SK-N-SH treated with all-trans-retinoic acid at 6 μM for 48 hours (cell line): ENCODE results near the gene GBP1.

Source experiments
- ATAC-seq: fragments of 200-7000 bp; cut with Tn5 transposase; 3 replicates; pipeline ENCODE4 v1.9.1; 2020; ENCODE audit warnings: mild to moderate bottlenecking, moderate library complexity
- ARNTL ChIP-seq: fragments of 450-650 bp; formaldehyde crosslinking; IDR thresholded peaks from 2 replicates; pipeline ENCODE4 v1.5.0; 2020; ENCODE audit warnings: low read depth, mild to moderate bottlenecking, moderate library complexity, borderline replicate concordance
- BACH2 ChIP-seq: fragments of 250-450 bp; sonication (Bioruptor Pico); IDR thresholded peaks from 2 replicates; pipeline ENCODE4 v1.9.0; 2021; ENCODE audit warnings: mild to moderate bottlenecking, borderline replicate concordance
- CSDC2 ChIP-seq: fragments of 250-450 bp; sonication (Bioruptor Pico); IDR thresholded peaks from 2 replicates; pipeline ENCODE4 v1.5.0; 2020; ENCODE audit warnings: mild to moderate bottlenecking, moderate library complexity
- ESRRG ChIP-seq: fragments of 250-450 bp; sonication (Bioruptor Pico); IDR thresholded peaks from 2 replicates; pipeline ENCODE4 v1.6.1; 2021; ENCODE audit warnings: mild to moderate bottlenecking
- GLIS3 ChIP-seq: fragments of 250-450 bp; sonication (Bioruptor Pico); IDR thresholded peaks from 2 replicates; pipeline ENCODE4 v1.5.0; 2020; ENCODE audit warnings: mild to moderate bottlenecking, moderate library complexity
- ISL1 ChIP-seq: fragments of 250-450 bp; sonication (Bioruptor Pico); IDR thresholded peaks from 2 replicates; pipeline ENCODE4 v2.1.2; 2022; ENCODE audit warnings: mild to moderate bottlenecking, moderate library complexity
- OSR1 ChIP-seq: fragments of 250-450 bp; sonication (Bioruptor Pico); IDR thresholded peaks from 2 replicates; pipeline ENCODE4 v1.8.0; 2022; ENCODE audit warnings: moderate library complexity, mild to moderate bottlenecking, inconsistent platforms
- PPARA ChIP-seq: fragments of 250-450 bp; sonication (Bioruptor Pico); IDR thresholded peaks from 2 replicates; pipeline ENCODE4 v1.5.0; 2020; ENCODE audit warnings: mild to moderate bottlenecking, borderline replicate concordance
- RARB ChIP-seq: fragments of 250-450 bp; sonication (Bioruptor Pico); IDR thresholded peaks from 2 replicates; pipeline ENCODE4 v1.8.0; 2021; ENCODE audit warnings: mild to moderate bottlenecking, moderate library complexity
- SNAI2 ChIP-seq: fragments of 250-450 bp; sonication (Bioruptor Pico); IDR thresholded peaks from 2 replicates; pipeline ENCODE4 v1.5.0; 2020; ENCODE audit warnings: mild to moderate bottlenecking, moderate library complexity
- TCF4 ChIP-seq: fragments of 250-450 bp; sonication (Bioruptor Pico); IDR thresholded peaks from 2 replicates; pipeline ENCODE4 v1.8.0; 2021; ENCODE audit warnings: mild to moderate bottlenecking, moderate library complexity, borderline replicate concordance
- TOX ChIP-seq: fragments of 250-450 bp; sonication (Bioruptor Pico); IDR thresholded peaks from 2 replicates; pipeline ENCODE4 v1.8.0; 2021; ENCODE audit warnings: mild to moderate bottlenecking, moderate library complexity, borderline replicate concordance
- ZC3H10 ChIP-seq: fragments of 250-450 bp; sonication (Bioruptor Pico); IDR thresholded peaks from 2 replicates; pipeline ENCODE4 v1.5.1; 2021; ENCODE audit warnings: mild to moderate bottlenecking, moderate library complexity
- ZFP3 ChIP-seq: fragments of 250-450 bp; sonication (Bioruptor Pico); IDR thresholded peaks from 2 replicates; pipeline ENCODE4 v1.5.0; 2020; ENCODE audit warnings: mild to moderate bottlenecking, moderate library complexity
- ZFP30 ChIP-seq: fragments of 450-650 bp; formaldehyde crosslinking; IDR thresholded peaks from 2 replicates; pipeline ENCODE4 v1.5.0; 2022; ENCODE audit warnings: mild to moderate bottlenecking, moderate library complexity
- ZNF565 ChIP-seq: fragments of 450-650 bp; formaldehyde crosslinking; conservative IDR thresholded peaks from 2 replicates; pipeline ENCODE4 v1.5.0; 2020; ENCODE audit warnings: low read depth, mild to moderate bottlenecking, moderate library complexity
- ZNF70 ChIP-seq: fragments of 450-650 bp; formaldehyde crosslinking; IDR thresholded peaks from 2 replicates; pipeline ENCODE4 v1.5.0; 2020; ENCODE audit warnings: mild to moderate bottlenecking, moderate library complexity
- ZNF8 ChIP-seq: fragments of 450-650 bp; formaldehyde crosslinking; IDR thresholded peaks from 2 replicates; pipeline ENCODE4 v1.5.0; 2020; ENCODE audit warnings: mild to moderate bottlenecking, moderate library complexity
- TF ChIP-seq, protein P1 (sequence below): fragments of 250-450 bp; sonication (Bioruptor Pico); IDR thresholded peaks from 2 replicates; pipeline ENCODE4 v1.5.1; 2021; ENCODE audit warnings: mild to moderate bottlenecking, moderate library complexity
- TF ChIP-seq, protein P2 (sequence below): fragments of 250-450 bp; sonication (Bioruptor Pico); IDR thresholded peaks from 2 replicates; pipeline ENCODE4 v1.8.0; 2020; ENCODE audit warnings: mild to moderate bottlenecking, moderate library complexity, borderline replicate concordance
- TF ChIP-seq, protein P3 (sequence below): fragments of 250-450 bp; sonication (Bioruptor Pico); IDR thresholded peaks from 2 replicates; pipeline ENCODE4 v1.5.0; 2020; ENCODE audit warnings: mild to moderate bottlenecking, moderate library complexity

GBP1 gene

DNA sequence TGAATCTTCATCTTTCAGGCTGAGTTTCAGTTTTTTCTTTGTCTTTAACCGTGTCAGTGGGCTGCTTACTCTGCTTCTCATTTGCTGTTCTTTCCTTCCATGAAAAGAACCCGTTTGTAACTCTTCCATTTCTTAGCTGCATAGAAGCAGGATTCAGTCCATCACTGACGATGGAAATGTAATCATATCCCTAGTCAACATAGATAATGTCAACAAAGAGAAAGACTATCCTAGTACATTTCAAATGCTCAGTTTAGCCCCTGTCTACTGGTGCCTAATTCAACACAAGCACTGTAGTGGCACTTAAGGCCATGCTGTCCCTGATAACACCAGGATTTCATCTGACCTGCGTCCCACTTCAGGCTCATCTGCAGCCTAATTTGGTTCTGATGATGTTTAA is 376 bp downstream of the GBP1 start:
- peak; percentile 77 for ATAC-seq

DNA sequence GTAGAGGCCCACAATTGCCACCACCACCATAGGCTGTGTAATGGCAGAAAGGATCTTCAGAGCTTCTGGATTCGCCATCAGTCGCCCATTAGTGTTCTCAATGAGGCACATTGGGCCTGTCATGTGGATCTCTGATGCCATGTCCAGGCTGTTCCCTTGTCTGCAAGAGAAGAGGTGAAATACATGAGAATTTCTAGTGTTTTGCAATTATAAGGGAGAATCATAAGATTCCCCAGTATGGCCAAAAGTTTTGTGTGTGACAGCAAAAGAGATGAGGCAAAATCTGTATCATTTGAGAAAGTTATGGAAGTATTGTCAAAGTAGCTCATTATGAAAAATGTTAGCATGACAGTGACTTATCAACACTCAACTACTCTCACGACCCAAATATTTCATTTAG is 1.9 kb downstream of the GBP1 start:
- ATAC-seq, result no peak
- TF ChIP-seq OSR1 (CRISPR knock-in tag), result no peak
- TF ChIP-seq ZFP3 (CRISPR knock-in tag), result no peak
- no peak for TF ChIP-seq ZFP30
- TF ChIP-seq CSDC2, result no peak
- TF ChIP-seq GLIS3 (CRISPR knock-in tag), result no peak
- TF ChIP-seq ARNTL, result no peak
- TF ChIP-seq ISL1 (CRISPR knock-in tag), result no peak
- TF ChIP-seq BACH2 (CRISPR knock-in tag), result no peak
- TF ChIP-seq, protein P1, sequence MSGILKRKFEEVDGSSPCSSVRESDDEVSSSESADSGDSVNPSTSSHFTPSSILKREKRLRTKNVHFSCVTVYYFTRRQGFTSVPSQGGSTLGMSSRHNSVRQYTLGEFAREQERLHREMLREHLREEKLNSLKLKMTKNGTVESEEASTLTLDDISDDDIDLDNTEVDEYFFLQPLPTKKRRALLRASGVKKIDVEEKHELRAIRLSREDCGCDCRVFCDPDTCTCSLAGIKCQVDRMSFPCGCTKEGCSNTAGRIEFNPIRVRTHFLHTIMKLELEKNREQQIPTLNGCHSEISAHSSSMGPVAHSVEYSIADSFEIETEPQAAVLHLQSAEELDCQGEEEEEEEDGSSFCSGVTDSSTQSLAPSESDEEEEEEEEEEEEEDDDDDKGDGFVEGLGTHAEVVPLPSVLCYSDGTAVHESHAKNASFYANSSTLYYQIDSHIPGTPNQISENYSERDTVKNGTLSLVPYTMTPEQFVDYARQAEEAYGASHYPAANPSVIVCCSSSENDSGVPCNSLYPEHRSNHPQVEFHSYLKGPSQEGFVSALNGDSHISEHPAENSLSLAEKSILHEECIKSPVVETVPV (CRISPR knock-in tag), result no peak

More for the DNA sequence above, 376 bp downstream of the GBP1 start:
- TF ChIP-seq ZFP30 (no peak), ZNF70 (CRISPR knock-in tag) (no peak), CSDC2 (no peak), ARNTL (no peak), ESRRG (CRISPR knock-in tag) (no peak), ZFP3 (CRISPR knock-in tag) (no peak), ISL1 (CRISPR knock-in tag) (no peak), ZNF565 (CRISPR knock-in tag) (no peak), TCF4 (CRISPR knock-in tag) (no peak), RARB (no peak), PPARA (CRISPR knock-in tag) (no peak), GLIS3 (CRISPR knock-in tag) (no peak), SNAI2 (CRISPR knock-in tag) (no peak), TOX (CRISPR knock-in tag) (no peak), OSR1 (CRISPR knock-in tag) (no peak), ZC3H10 (no peak)
- TF ChIP-seq, protein P1 (CRISPR knock-in tag), result no peak
- TF ChIP-seq, protein P2, sequence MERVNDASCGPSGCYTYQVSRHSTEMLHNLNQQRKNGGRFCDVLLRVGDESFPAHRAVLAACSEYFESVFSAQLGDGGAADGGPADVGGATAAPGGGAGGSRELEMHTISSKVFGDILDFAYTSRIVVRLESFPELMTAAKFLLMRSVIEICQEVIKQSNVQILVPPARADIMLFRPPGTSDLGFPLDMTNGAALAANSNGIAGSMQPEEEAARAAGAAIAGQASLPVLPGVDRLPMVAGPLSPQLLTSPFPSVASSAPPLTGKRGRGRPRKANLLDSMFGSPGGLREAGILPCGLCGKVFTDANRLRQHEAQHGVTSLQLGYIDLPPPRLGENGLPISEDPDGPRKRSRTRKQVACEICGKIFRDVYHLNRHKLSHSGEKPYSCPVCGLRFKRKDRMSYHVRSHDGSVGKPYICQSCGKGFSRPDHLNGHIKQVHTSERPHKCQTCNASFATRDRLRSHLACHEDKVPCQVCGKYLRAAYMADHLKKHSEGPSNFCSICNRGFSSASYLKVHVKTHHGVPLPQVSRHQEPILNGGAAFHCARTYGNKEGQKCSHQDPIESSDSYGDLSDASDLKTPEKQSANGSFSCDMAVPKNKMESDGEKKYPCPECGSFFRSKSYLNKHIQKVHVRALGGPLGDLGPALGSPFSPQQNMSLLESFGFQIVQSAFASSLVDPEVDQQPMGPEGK (CRISPR knock-in tag), result no peak
- TF ChIP-seq, protein P3, sequence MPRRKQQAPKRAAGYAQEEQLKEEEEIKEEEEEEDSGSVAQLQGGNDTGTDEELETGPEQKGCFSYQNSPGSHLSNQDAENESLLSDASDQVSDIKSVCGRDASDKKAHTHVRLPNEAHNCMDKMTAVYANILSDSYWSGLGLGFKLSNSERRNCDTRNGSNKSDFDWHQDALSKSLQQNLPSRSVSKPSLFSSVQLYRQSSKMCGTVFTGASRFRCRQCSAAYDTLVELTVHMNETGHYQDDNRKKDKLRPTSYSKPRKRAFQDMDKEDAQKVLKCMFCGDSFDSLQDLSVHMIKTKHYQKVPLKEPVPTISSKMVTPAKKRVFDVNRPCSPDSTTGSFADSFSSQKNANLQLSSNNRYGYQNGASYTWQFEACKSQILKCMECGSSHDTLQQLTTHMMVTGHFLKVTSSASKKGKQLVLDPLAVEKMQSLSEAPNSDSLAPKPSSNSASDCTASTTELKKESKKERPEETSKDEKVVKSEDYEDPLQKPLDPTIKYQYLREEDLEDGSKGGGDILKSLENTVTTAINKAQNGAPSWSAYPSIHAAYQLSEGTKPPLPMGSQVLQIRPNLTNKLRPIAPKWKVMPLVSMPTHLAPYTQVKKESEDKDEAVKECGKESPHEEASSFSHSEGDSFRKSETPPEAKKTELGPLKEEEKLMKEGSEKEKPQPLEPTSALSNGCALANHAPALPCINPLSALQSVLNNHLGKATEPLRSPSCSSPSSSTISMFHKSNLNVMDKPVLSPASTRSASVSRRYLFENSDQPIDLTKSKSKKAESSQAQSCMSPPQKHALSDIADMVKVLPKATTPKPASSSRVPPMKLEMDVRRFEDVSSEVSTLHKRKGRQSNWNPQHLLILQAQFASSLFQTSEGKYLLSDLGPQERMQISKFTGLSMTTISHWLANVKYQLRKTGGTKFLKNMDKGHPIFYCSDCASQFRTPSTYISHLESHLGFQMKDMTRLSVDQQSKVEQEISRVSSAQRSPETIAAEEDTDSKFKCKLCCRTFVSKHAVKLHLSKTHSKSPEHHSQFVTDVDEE (CRISPR knock-in tag), result no peak
- TF ChIP-seq, all 23 proteins: peak for 0

DNA sequence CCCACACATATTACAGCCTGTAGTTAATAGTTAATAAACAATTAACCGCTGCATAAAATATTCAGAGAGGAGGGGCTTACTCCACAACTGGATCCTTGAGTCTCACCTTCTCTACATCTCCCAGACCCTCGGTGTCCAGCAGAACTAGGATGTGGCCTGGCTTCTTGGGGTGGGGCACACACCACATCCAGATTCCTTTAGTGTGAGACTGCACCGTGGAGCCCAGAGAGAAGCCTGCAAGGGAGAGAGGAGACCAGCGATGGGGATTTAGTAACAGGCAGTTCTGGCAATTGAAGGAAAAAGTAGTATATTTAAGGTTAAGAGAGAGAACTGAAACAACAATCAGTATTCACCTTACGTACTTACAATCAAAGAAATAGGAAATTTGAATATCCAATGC is 4.9 kb downstream of the GBP1 start:
- TF ChIP-seq BACH2 (CRISPR knock-in tag), result no peak
- no peak for TF ChIP-seq ZNF70 (CRISPR knock-in tag)
- no peak for TF ChIP-seq ESRRG (CRISPR knock-in tag)
- no peak for TF ChIP-seq TOX (CRISPR knock-in tag)
- no peak for TF ChIP-seq GLIS3 (CRISPR knock-in tag)
- TF ChIP-seq ZNF8, result no peak
- TF ChIP-seq RARB, result no peak
- no peak for TF ChIP-seq OSR1 (CRISPR knock-in tag)
- TF ChIP-seq, protein P2 (CRISPR knock-in tag), result no peak
- TF ChIP-seq PPARA (CRISPR knock-in tag), result no peak
- ATAC-seq, result no peak
